HG02759 (cell line): ENCODE measurements around the gene MEGF9.
A peak's percentile ranks its signal among the peaks of the same experiment; 100 is the strongest.
"Not testable (repeated sequence)": the region's sequence is repeated elsewhere in the genome, so short reads cannot be mapped to it uniquely, and the experiment has no call there.

ENCODE experiments used
- ATAC-seq: cut with Tn5 transposase; IDR thresholded peaks from one replicate; pipeline ENCODE4 v1.9.1; 2021; ENCODE audit warnings: mild to moderate bottlenecking, moderate library complexity; ENCODE audit not compliant: unreplicated experiment

MEGF9 gene

DNA sequence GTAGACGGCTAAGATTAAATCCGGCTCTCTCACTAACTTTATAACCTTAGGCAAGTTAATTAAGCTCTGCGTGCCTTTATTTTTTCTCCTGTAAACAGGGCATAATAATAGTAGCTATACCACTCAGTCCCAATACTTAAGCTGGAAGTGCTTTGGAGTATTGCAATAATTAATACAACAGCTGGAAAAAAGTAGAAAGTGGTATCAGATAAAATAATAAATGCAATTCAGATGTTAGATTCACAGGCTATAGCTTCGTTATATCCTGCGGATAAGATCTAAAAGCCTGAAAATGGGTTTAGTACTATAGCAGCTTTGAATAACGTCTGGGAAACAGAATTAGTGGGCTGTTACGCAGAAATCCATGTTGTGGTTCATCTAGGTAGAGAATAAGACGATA lies 51.8 kb downstream of the MEGF9 start:
- ATAC-seq, result no peak

DNA sequence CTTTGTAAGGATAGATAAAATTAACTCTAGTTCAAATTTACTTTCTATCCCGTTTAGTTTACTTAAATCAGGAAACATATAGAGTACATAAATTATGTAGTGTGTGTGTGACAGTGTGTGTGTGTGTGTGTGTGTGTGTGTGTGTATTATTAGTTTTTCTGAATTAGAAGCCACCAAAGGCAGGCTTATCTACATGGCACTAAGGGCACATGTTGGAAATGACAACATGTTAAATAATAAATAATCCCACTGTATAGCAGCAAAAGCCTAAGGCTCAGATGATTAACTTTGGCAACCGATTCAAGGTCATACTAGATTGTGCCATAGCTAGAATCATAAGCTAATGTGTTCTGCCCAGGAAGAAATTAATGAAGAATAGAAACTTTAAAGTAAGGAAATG lies 54.6 kb downstream of the MEGF9 start:
- no peak for ATAC-seq

DNA sequence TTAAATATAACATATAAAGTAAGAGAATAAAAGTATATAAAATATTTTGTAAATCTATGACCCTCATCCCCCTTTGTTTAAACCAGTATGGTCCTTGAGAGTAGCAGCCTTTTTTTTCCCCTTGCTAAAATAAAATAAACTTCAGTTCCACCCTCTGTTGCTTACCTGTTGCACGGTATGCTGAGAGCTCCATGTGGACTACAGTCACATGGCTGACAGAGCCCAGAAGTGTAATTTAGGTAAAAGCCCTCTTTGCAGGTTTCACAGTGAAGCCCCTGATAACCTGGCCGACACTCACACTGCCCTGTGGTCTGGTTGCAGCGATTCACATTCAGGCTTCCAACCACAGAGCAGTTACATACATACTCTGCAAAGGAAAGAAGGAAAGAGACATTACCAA lies 55.1 kb downstream of the MEGF9 start:
- no peak for ATAC-seq

DNA sequence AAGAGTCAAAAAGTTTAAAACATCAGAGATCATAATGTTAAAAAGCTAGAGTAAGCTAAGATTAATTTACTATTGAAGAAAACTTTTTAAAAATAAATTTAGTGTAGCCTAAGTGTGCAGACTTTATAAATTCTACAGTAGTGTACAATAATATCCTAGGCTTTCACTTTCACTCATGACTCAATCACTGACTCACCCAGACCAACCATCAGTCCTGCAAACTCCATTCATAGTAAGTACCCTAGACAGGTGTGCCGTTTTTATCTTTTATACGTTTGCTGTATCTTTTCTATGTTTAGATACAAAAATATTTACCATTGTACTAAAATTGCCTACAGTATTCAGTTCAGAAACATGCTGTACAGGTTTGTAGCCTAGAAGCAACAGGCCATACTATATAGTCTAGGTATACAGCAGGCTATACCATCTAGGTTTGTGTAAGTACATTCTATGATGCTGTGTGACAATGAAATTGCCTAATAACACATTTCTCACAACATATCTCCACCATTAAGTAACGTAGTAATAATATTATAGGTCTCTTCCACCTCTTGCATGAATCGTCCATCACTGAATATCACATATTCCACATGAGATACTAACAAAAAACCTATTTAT lies 59.2 kb downstream of the MEGF9 start:
- ATAC-seq, result peak; percentile 75

DNA sequence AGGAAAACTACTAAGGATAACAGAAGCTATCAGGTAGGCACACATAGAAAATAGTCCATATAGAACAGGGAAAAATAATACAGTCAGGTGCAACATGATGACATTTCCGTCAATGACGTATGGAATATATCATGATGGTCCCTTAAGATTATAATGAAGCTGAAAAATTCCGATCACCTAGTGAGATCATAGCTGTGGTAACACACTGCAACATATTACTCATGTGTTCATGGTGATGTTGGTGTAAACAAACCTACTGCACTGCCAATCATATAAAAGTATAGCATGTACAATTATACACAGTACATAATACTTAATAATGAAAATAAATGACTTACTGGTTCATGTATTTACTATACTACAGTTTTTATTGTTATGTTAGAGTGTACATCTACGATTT lies 60.0 kb downstream of the MEGF9 start:
- ATAC-seq, result no peak

DNA sequence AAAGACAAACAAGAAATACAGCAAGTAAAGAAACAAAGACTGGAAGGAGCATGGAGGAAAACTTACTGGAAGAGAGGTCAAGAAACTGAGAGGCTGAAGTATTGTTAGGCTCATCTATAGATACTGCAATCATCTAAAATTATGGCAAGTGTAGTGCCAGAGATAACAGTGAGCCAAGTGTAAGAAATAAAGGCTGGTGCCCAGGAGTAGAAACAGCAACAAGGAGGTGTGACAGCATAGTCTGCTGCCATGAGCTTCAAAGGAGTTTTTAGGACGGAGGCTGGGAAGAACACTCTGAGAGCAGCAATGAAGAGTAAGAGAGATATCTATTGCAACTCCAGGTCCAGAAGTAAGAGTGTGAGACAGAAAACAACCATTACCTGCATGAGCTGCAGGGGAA lies 60.5 kb downstream of the MEGF9 start:
- no peak for ATAC-seq

DNA sequence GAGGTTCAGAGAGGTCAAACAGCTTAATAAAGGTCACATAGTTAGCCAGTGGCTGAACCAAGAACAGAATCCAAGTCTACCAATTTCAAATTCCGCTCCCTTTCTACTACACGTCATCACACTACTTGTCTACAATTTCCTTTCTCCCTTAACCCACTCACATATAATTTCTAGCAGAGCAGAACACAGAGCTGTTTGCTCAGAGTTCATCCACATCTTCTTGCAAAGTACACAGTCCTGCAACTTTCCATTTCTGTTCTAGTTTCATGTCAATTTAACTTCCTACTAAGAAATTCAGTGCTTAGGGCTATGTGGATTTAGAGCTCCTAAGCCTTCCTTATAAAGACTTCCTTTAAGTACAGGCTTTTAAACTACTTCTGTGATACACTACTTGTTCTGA lies 61.3 kb downstream of the MEGF9 start:
- no peak for ATAC-seq

DNA sequence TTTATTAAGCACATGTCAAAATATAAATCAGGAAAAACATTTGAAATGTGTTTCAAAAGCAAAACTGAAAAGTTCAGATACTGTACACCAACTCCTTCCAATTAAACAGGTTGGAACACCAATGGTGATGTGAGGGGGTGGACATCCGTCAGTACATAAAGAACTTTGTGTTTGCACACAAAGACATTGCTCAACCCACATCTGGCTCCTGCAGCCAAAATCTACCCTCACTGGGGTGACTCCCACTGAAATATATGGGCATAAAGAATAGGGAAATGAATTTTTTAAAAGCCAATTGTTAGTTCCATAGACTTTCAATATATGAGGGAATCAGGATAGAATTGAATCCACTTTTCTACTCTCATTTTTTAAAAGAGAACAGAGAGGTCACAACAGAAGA lies 63.9 kb downstream of the MEGF9 start:
- no peak for ATAC-seq

DNA sequence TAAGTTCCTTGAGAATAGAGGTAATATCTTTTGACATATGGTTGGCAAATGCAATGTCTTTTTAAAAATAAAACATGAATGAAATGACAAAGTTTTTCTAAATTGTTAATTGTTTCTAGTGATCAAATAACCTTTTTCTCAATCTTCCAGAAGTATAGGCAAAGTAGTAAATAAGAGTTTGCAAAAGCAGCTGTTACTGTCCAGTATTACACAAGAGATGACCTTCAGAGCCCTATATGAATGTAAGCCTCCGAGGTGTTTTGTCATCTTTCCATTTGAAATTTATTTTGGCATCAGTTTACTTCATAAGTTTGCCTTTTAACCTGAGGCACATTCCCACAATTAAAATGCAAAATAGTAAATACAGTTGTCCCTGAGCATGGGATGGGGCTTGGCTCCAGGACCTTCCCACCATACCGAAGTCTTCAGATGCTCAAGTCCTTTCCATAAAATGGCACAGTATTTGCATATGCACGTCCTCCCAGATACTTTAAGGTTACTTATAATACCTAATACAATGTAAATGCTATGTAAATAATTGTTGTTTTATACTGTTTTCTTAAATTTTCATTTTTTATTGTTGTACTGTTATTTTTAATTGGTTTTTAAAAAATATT lies 65.6 kb downstream of the MEGF9 start:
- no peak for ATAC-seq

DNA sequence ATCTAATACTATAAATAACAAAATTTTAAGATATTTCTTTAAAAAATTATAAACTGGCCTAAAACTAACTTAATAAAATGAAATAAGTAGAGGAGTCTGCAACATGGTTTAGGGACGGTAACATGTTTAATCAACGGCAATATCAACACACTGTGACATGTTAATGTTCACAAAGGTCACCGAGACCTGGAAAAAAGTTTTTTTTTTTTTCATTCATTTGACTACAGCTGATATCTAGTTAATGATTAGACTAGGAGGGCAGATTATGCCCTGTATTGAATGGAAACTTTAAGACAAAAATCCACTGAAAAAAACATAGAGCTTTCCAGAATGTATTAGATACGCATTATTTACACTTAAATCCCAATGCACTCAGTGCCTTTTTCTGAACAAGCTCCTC lies 67.3 kb downstream of the MEGF9 start:
- no peak for ATAC-seq

DNA sequence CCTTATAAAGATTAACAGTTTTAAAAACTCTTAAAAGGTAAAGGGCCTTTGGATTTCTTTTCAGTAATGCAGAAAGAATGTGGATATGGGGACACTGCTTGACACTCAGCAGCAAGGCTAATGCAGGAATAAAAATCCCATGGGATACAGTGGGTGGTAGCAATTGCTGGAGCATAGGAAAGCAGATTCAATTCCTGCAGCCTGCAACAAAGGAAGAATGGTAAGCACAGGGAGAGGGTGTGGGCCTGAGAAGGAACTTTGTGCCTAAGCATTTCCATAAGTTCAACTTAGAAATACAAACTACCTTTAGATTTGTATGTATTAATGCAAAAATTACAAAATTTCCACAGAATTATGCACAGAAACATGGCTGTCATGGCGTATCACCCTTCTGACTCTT lies 68.5 kb downstream of the MEGF9 start:
- ATAC-seq, result no peak

DNA sequence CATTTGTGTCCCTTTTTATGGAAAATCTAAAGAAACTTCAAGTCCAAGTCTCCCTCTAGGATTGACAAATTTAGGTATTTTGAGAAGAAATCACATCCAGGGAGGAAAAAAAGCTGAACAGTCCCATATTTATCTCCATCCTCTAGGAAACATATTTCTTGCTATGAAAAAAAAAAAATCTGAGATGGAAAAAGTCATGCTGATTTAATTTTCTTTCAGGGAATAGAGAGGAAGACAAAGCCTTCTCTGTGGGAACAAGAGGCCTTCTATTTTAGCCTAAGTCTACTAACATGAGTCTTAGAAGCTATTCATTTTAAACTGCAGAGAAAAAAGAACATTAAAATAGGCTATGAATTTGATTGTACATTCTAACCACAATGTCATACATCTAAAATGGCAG lies 71.2 kb downstream of the MEGF9 start:
- ATAC-seq, result no peak

DNA sequence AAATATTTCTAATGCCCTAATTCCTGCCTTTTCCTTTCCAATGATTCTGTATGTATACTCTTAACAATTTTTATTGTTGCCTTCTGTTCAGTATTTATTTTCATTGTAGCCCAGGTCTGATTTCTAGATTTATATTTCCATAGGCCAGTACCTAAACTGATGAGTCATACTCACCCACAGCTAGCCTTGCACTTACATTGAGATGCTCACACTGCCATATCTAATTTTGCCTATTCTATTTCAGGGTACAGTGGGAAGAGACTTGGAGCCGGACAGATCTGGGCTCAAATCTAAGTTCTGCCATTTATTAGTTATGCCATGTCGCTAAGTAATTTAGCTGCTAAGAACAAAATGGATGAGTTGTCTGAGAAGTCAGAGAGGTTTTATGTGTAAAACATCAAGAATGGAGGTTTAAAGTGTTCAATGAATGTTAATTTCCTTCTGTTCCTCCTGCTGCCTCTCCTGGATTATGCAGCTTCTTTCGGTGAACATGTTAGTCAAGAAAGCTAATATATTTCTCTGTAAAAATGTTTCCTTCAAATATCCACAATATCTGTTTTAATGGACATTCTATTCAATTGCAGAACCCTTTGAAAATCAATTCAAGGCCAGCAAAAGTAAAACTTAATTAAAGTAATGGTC lies 72.0 kb downstream of the MEGF9 start:
- ATAC-seq, result no peak

DNA sequence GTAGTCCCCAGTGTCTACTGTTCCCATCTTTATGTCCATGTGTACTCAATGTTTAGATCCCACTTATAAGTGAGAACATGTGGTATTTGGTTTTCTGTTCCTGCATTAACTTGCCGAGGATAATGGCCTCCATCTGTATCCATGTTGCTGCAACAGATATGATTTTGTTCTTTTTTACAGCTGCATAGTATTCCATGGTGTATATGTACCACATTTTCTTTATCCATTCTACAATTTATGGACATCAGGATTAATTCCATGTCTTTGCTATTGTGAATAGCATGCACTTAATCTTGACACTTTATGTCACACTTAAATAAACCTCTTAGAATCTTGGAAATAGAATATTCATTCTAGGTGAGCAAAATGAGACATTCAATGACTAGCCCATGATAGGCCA lies 73.4 kb downstream of the MEGF9 start:
- not testable (repeated sequence) for ATAC-seq

DNA sequence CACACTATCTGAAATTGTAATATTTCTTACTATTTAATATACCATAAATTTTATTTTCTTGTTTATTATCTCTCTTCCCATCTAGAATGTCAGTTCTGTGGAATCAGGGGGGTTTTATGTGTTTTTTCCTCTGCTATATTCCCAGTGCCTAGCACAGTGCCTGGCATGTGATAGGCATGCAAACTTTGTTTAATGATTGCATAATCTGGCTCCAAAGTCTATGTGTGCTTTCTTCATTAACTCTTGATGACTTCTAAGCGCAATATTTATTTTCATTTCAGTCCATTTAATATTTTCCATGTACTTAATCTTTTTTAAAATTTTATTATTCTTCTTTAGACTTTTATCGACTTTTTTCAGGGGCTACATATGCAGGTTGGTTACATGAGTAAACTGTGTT lies 73.9 kb downstream of the MEGF9 start:
- ATAC-seq, result no peak

DNA sequence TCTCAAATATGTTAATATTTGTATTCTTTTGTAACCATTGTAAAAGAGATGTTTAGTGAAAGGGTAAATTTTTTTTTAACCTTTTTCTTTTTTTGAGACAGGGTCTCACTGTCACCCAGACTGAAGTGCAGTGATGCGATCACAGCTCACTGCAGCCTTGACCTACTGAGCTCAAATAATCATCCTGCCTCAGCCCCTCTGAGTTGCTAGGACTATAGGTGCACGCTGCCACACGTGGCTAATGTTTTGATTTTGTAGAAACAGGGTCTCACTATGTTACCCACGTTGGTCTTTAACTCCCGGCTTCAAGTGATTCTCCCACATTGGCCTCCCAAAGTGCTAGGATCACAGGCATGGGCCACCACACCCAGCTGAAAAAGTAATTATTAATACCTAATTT lies 76.4 kb downstream of the MEGF9 start:
- ATAC-seq, result no peak

DNA sequence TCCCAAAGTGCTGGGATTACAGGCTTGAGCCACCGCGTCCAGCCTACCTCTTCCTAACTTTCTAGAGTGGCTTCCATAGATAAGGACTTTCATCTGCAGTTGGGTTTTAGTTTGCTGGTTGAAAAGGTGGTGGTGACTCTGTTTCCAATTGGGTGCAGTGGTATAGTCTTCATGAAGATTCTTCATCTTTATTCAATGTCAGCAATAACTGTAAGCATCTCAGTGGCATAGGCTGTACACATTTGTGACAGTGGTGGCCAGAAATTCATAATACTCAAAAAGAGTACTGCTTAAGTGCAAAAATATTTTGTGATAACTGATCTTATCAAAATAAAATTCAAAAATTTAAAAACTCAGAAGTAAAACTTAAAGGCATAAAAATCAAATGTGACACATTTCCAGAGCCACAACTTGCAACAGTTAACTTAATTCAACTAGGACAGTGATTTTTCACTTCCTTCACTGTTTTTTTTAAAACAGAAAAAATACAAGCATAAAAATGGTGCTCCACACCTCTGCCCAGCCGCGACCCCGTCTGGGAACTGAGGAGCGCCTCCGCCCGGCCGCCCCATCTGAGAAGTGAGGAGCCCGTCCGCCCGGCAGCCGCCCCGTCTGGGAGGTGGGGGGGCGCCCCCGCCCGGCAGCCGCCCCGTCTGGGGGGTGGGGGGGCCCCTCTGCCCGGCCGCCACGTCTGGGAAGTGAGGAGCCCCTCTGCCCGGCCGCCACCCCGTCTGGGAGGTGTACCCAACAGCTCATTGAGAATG lies 77.9 kb downstream of the MEGF9 start:
- no peak for ATAC-seq

DNA sequence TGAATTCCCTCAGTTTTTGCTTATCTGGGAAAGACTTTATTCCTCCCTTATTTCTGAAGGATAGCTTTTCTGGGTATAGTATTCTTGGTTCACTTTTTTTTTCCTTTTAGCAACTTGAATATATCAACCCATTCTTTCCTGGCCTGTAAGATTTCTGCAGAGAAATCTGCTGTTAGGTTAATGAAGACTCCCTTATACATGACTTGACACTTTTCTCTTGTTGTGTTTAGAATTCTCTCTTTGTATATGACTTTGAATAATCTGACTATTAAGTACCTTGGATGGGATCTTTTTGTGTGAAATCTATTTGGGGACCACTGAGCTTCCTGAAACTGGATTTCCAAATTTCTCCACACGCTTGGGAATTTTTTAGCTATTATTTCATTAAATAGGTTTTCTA lies 79.3 kb downstream of the MEGF9 start:
- no peak for ATAC-seq

DNA sequence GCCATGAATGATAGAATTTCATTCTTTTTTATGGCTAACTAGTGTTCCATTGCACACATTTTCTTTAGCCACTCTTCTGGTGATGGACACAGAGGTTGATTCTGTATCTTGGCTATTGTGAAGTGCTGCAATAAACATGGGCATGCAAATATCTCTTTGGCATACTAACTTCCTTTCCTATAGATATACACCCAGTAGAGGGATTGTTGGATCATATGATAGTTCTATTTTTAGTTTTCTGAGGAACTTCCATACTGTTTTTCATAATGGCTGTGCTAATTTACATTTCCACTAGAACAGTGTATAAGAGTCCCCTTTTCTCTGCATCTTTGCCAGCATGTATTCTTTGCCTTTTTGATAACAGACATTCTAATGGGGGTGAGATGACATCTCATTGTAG lies 83.9 kb downstream of the MEGF9 start:
- no peak for ATAC-seq

DNA sequence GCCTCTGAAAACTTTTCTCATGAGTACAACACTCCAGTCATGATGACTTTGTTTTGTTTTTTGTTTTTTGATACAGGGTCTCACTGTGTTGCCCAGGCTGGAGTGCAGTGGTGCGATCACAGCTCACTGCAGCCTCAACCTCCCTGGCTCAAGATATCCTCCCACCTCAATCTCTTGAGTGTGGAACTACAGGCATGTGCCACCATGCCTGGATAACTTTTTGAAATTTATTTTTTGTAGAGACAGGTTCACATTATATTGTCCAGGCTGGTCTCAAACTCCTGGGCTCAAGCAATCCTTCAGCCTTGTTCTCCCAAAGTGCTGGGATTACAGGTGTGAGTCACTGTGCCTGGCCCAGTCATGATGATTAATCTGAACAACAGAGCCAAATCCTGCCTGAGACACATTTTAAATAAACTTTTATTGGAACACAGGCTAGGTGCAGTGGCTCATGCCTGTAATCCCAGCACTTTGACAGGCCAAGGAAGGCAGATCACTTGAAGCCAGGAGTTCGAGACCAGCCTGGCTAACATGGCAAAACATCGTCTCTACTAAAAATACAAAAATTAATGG lies 85.3 kb downstream of the MEGF9 start:
- not testable (repeated sequence) for ATAC-seq

DNA sequence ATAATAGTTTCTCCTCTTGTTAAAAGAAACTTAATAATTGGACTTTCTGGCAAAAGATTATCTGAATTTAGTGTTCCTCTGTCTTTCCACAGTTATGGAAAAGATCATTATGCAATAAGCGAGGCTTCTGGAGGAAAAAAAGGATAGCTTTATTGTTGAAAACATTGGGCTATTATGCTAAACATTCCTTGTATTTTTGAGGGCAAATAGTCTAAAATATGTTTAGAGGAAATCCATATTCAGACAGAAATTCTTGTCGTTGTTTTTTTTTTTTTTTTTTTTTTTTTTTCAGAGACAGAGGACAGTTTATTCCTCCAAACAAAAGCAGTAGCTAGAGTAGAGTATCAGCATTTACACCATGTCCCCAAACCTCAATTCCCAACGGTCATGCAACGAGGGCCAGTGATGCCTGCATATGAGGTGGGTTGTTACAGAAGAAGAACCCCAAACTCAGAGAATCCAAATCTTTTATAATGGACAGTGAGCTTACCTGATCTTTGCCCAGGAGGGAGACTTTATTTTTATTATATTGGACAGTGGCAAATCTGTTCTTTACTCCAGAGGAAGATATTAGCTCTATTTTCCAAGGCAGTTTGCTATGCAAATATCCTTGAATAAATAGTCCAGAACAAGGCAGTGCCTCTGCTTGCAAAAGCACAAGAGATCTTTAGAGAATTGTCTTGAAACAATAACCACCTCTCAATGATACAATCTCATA lies 85.9 kb downstream of the MEGF9 start:
- ATAC-seq, result no peak
